HG03520 (cell line): Measurements from ENCODE around the gene NFIL3.
A peak's percentile ranks its signal among the peaks of the same experiment; 100 is the strongest.

Experiments
- ATAC-seq: cut with Tn5 transposase; IDR thresholded peaks from one replicate; pipeline ENCODE4 v1.9.1; 2021; ENCODE audit warnings: mild to moderate bottlenecking, moderate library complexity; ENCODE audit not compliant: unreplicated experiment

The NFIL3 gene

DNA sequence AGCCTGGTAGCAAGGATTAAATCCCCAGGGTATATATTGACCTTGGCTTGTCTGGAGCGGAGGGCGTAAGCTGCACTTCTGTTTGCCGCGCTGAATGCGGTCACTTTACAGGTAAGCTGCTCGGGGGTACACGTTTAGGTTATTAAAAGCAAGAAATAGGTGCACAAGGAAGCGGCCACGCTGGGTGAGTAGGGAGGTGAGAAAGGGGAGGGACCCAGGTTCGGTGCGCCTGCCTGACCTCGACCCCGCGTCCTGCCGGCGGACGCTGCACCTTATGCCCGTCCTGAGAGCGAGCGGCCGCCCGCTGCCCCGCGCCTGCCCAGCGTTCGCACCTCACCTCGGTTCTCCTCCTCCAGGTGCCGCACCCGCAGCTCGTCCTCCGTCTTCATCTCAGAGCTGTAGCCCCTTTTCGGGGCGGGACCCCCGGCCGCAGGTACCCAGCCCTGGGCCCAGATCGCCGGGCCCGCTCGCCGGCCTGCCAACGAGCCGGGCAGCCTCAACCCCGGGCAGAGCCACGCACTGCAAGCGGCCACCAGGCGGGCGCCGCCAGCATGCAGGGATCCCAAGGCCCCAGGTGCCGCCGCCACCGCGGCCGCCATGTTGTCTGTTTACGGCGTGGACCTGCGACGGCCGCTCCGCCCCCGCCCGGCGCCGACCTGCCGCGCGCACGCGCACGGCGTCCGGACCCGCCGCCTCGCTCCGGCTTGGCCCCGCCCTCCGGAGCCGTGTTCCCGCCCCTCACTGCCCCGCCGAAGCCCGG lies 62.2 kb downstream of the NFIL3 start, which contains the start of gene AUH:
AUH (minus strand) TSS at position 628 of the 760 bp plus-strand sequence; CDS start at position 599, 29 bp downstream.
- peak; percentile 84 for ATAC-seq

GRCh38 chr9:91360551-91361290 lies 62.9 kb downstream of the NFIL3 start:
- no peak for ATAC-seq

DNA sequence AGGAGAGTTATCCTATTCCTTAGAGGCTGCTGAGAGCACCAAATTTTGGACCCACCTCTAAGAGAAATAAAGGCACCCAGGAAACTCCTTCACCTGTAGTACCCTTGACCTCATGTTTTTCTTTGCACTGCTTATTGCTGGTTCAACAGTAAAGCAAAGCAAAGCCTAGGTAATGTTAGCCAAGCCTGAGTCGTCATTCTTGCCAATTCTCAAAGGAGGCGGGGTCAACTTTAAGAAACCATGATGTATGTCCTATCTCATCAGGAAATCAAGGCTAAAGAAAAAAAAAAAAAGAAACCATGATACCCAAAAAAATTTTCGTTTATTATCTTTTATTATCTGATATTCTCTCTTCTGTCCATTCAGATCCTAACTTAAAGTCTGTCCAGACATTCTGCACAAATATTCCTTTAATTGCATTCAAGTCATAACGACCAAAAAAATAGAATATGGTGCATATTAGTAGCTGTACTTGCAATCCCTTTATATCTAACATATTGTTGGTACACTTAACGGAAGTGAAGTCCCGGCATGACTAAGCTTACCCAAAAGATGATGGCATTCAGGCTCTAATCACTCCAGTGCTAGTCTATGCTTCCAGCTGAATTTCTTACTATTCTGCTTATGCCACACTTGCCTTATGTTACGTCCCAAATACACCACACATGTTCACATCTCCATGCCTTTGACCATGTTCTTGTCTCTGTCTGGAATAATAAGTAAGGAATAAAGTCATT lies 63.7 kb downstream of the NFIL3 start:
- no peak for ATAC-seq

DNA sequence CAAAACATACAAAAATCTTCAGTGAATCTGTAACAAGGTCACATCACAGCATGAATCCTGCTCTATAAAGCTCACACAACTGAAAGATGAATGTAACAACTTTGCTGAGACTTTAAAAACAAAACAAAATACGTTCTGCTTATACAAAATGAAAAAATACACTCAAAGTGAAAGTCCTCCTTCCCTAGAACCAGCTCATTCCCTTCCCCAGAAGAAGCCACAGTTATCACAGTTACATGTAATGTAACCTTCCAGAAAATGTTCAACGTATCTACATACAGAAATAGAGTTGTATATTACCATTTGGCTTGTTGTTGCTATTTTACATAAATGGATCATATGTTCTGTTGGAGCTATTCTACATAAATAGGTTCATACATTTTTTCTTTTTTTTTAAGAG lies 64.5 kb downstream of the NFIL3 start:
- ATAC-seq: no peak
